ENCODE data around the gene AIPL1. TPM values are rescaled to one million over a fixed set of nuclear protein-coding genes. Genes with fewer than 3 reads are reported as not detected.

AIPL1 gene
- polyA plus RNA-seq, 3 donors, result 0.06 TPM; not detected in 2

GRCh38 chr17:6467567-6467966 lies 32.6 kb upstream of the AIPL1 start:
- no peak for DNase-seq

- no peak for DNase-seq
Measured at GRCh38 chr17:6465206-6466003, 30.5 kb upstream of the AIPL1 start.

- DNase-seq, result no peak
Measured at GRCh38 chr17:6464446-6465041, 29.6 kb upstream of the AIPL1 start.

- no peak for DNase-seq
Measured at GRCh38 chr17:6463616-6464445, 28.9 kb upstream of the AIPL1 start.

- no peak for DNase-seq
Measured at GRCh38 chr17:6462692-6463091, 27.8 kb upstream of the AIPL1 start.

GRCh38 chr17:6461792-6462524 lies 27.0 kb upstream of the AIPL1 start:
- DNase-seq, result no peak

- no peak for DNase-seq
Measured at GRCh38 chr17:6461246-6461645, 26.3 kb upstream of the AIPL1 start.

- DNase-seq, result no peak
Measured at GRCh38 chr17:6460531-6461161, 25.7 kb upstream of the AIPL1 start.

- no peak for DNase-seq
Measured at GRCh38 chr17:6458460-6458950, 23.6 kb upstream of the AIPL1 start.

GRCh38 chr17:6457688-6458459 lies 23.0 kb upstream of the AIPL1 start:
- no peak for DNase-seq

GRCh38 chr17:6456914-6457687 lies 22.2 kb upstream of the AIPL1 start:
- DNase-seq, result no peak

- no peak for DNase-seq
Measured at GRCh38 chr17:6456321-6456720, 21.4 kb upstream of the AIPL1 start.

GRCh38 chr17:6455321-6455705 lies 20.4 kb upstream of the AIPL1 start:
- peak; percentile 51 for DNase-seq

GRCh38 chr17:6454495-6455320 lies 19.8 kb upstream of the AIPL1 start:
- DNase-seq, result no peak

- DNase-seq, result no peak
Measured at GRCh38 chr17:6453279-6454024, 18.5 kb upstream of the AIPL1 start.

GRCh38 chr17:6452471-6453266 lies 17.7 kb upstream of the AIPL1 start:
- no peak for DNase-seq
